Limb (tissue), 2 donors: Measurements from ENCODE around the gene TRIM46.
"Not testable (repeated sequence)": the region's sequence is repeated elsewhere in the genome, so short reads cannot be mapped to it uniquely, and the experiment has no call there.

Source experiments
- DNase-seq, 2 donors: peaks; one replicate each; pipeline ENCODE4 v3.0.0-alpha.2; 2016; ENCODE audit errors: extremely low spot score in 2 of 2

TRIM46 gene

GRCh38 chr1:155227261-155228095 lies 53.8 kb downstream of the TRIM46 start:
- peak; percentile 99 for DNase-seq

- DNase-seq: no peak
Observed at GRCh38 chr1:155228096-155228427, 54.4 kb downstream of the TRIM46 start.

GRCh38 chr1:155231302-155231701 lies 57.7 kb downstream of the TRIM46 start:
- DNase-seq: not testable (repeated sequence)

GRCh38 chr1:155232001-155232978 lies 58.6 kb downstream of the TRIM46 start:
- peak; percentile 72 to 76 for DNase-seq

- not testable (repeated sequence) for DNase-seq
Observed at GRCh38 chr1:155233502-155233901, 59.9 kb downstream of the TRIM46 start.
